ENCODE results near the gene PDZD8. TPM values are rescaled to one million over a fixed set of nuclear protein-coding genes. Genes with fewer than 3 reads are reported as not detected.
A peak's percentile ranks its signal among the peaks of the same experiment; 100 is the strongest.

The PDZD8 gene
- total RNA-seq, 1 donor from 2014 or later: 20.1 TPM

- no peaks in the 10 kb centered on the region for H3F3A ChIP-seq (ENCODE audit: low read depth)
- no peaks in the 10 kb centered on the region for H3K36me3 ChIP-seq
- H3K4me1 Mint-ChIP-seq: peaks cover 17% of the 10 kb centered on the region
- no peak overlapping the region for H3K4me3 ChIP-seq
- H3K9me3 Mint-ChIP-seq: no peaks in the 10 kb centered on the region
- no peak overlapping the region for H3K27ac ChIP-seq
- H3K4me2 ChIP-seq: no peak overlapping the region
- H4K20me1 ChIP-seq (ENCODE audit: low read depth): peaks cover 3% of the 10 kb centered on the region
- H3K4me1 ChIP-seq: peaks cover 17% of the 10 kb centered on the region
- no peak overlapping the region for H3K9ac ChIP-seq
- no peaks in the 10 kb centered on the region for H3K9me3 ChIP-seq (ENCODE audit: low read depth)
- no peak for TF ChIP-seq EZH2 (IDR thresholded peaks at IDR 0.05)
- no peak for TF ChIP-seq CTCF (IDR thresholded peaks at IDR 0.05)
- TF ChIP-seq EZH2phosphoT487 (IDR thresholded peaks at IDR 0.05): no peak
- no peaks in the 10 kb centered on the region for H3K79me2 ChIP-seq (ENCODE audit: low read depth)
- H3K36me3 Mint-ChIP-seq: no peaks in the 10 kb centered on the region
- no peak overlapping the region for H3K4me3 Mint-ChIP-seq
- peaks cover 33% of the 10 kb centered on the region for H3K27me3 ChIP-seq
- no peak overlapping the region for H3K27ac Mint-ChIP-seq
- peaks cover 16% of the 10 kb centered on the region for H3K27me3 Mint-ChIP-seq (ENCODE audit: insufficient read depth, low read depth)
- no peak overlapping the region for H2AFZ ChIP-seq (replicated peaks)
- no peak for DNase-seq (ENCODE audit: low spot score)
Measured at GRCh38 chr10:117246997-117247671, 128.1 kb downstream of the PDZD8 start.

GRCh38 chr10:117242463-117242832, 132.8 kb downstream of the PDZD8 start:
- peaks cover 2% of the 10 kb centered on the region for H3K36me3 Mint-ChIP-seq
- Histone ChIP-seq H3K79me2 (ENCODE audit: low read depth) (no peaks in the 10 kb centered on the region), H2AFZ (replicated peaks) (no peak overlapping the region), H3K27me3 (peaks cover 69% of the 10 kb centered on the region), H3K4me2 (no peak overlapping the region), H3K27ac (no peak overlapping the region), H3K9me3 (ENCODE audit: low read depth) (no peaks in the 10 kb centered on the region), H3K4me1 (no peaks in the 10 kb centered on the region), H3K4me3 (no peak overlapping the region), H3K36me3 (no peaks in the 10 kb centered on the region), H4K20me1 (ENCODE audit: low read depth) (peaks cover 10% of the 10 kb centered on the region), H3K9ac (no peak overlapping the region), H3F3A (ENCODE audit: low read depth) (peaks cover 16% of the 10 kb centered on the region)
- peaks cover 39% of the 10 kb centered on the region for H3K27me3 Mint-ChIP-seq (ENCODE audit: insufficient read depth, low read depth)
- H3K9me3 Mint-ChIP-seq: no peaks in the 10 kb centered on the region
- no peak for DNase-seq (ENCODE audit: low spot score)
- no peak overlapping the region for H3K27ac Mint-ChIP-seq
- peak overlapping the region; percentile 79 for H3K4me3 Mint-ChIP-seq
- TF ChIP-seq EZH2phosphoT487 (IDR thresholded peaks at IDR 0.05) (no peak), CTCF (IDR thresholded peaks at IDR 0.05) (no peak), EZH2 (IDR thresholded peaks at IDR 0.05) (no peak)
- peaks cover 7% of the 10 kb centered on the region for H3K4me1 Mint-ChIP-seq

- Histone ChIP-seq H3K79me2 (ENCODE audit: low read depth) (no peaks in the 10 kb centered on the region), H3F3A (ENCODE audit: low read depth) (peaks cover 16% of the 10 kb centered on the region), H3K4me2 (peak overlapping the region; percentile 82), H2AFZ (replicated peaks) (peak overlapping the region; percentile 99), H4K20me1 (ENCODE audit: low read depth) (peaks cover 10% of the 10 kb centered on the region), H3K27ac (no peak overlapping the region), H3K4me1 (no peaks in the 10 kb centered on the region), H3K9me3 (ENCODE audit: low read depth) (no peaks in the 10 kb centered on the region), H3K9ac (no peak overlapping the region), H3K36me3 (no peaks in the 10 kb centered on the region), H3K27me3 (peaks cover 69% of the 10 kb centered on the region), H3K4me3 (peak overlapping the region; percentile 57)
- peaks cover 2% of the 10 kb centered on the region for H3K36me3 Mint-ChIP-seq
- H3K27ac Mint-ChIP-seq: no peak overlapping the region
- TF ChIP-seq CTCF (IDR thresholded peaks at IDR 0.05) (no peak), EZH2phosphoT487 (IDR thresholded peaks at IDR 0.05) (peak; percentile 84), EZH2 (IDR thresholded peaks at IDR 0.05) (peak; percentile 79)
- H3K4me1 Mint-ChIP-seq: peaks cover 7% of the 10 kb centered on the region
- H3K4me3 Mint-ChIP-seq: peak overlapping the region; percentile 79
- no peaks in the 10 kb centered on the region for H3K9me3 Mint-ChIP-seq
- peak; percentile 67 for DNase-seq (ENCODE audit: low spot score)
- peaks cover 40% of the 10 kb centered on the region for H3K27me3 Mint-ChIP-seq (ENCODE audit: insufficient read depth, low read depth)
Measured at GRCh38 chr10:117241541-117242462, 133.4 kb downstream of the PDZD8 start.
